ENCODE results near the gene USP47.

Gene USP47

GRCh38 chr11:11995601-11996000 lies 153.8 kb downstream of the USP47 start:
- H3K14ac ChIP-seq (ENCODE audit: low read length), result no peak overlapping the region
- H3K4me2 ChIP-seq (ENCODE audit: insufficient read depth, low read length, poor library complexity, severe bottlenecking), result no peak overlapping the region
- H2BK5ac ChIP-seq (ENCODE audit: low read length), result no peak overlapping the region
- no peak overlapping the region for H4K91ac ChIP-seq (ENCODE audit: low read depth, low read length, poor library complexity)
- no peak overlapping the region for H3K9ac ChIP-seq (ENCODE audit: low read depth, low read length, poor library complexity)
- peaks cover 0 to 9% of the 10 kb centered on the region in 2 donors for H3K36me3 ChIP-seq (replicated peaks in 1 of 2; ENCODE audit: control insufficient read depth in 2 of 2, insufficient read depth in 2 of 2, low read length in 2 of 2)
- H3K4ac ChIP-seq (ENCODE audit: low read length), result no peak overlapping the region
- no peak overlapping the region for H2AK5ac ChIP-seq (ENCODE audit: low read depth, low read length)
- H3K9me3 ChIP-seq (replicated peaks in 1 of 2; ENCODE audit: control insufficient read depth in 2 of 2, insufficient read depth in 1 of 2, low read depth in 1 of 2, low read length in 2 of 2), result no peaks in the 10 kb centered on the region
- DNase-seq (ENCODE audit: low spot score), result no peak
- no peak overlapping the region for H3K23ac ChIP-seq (ENCODE audit: low read depth, low read length, poor library complexity)
- no peak overlapping the region for H2AFZ ChIP-seq (ENCODE audit: low read length)
- H4K8ac ChIP-seq (ENCODE audit: low read depth, low read length), result no peak overlapping the region
- no peak overlapping the region for H2BK120ac ChIP-seq (ENCODE audit: low read depth, low read length)
- H2BK12ac ChIP-seq (ENCODE audit: low read length), result no peak overlapping the region
- H3K4me1 ChIP-seq (ENCODE audit: control insufficient read depth in 2 of 2, insufficient read depth in 1 of 2, low read depth in 1 of 2, low read length in 2 of 2), result peaks cover 6 to 7% of the 10 kb centered on the region in 2 donors
- H3K79me1 ChIP-seq (ENCODE audit: low read depth, low read length), result no peaks in the 10 kb centered on the region
- no CpG with 5 or more reads among the region's 6 CpGs for WGBS, 2 donors (ENCODE audit: extremely low coverage in 2 of 2, insufficient read length in 2 of 2, insufficient replicate concordance in 1 of 2)
- no peaks in the 10 kb centered on the region for H3K27me3 ChIP-seq (ENCODE audit: control insufficient read depth in 3 of 3, insufficient read depth in 3 of 3, low read depth in 1 of 3, low read length in 3 of 3)
- no peak overlapping the region for H3K4me3 ChIP-seq (ENCODE audit: low read length in 2 of 2)
- H3K18ac ChIP-seq (ENCODE audit: low read length), result no peak overlapping the region
- H3K27ac ChIP-seq (replicated peaks; ENCODE audit: low read length), result no peak overlapping the region
- H2BK15ac ChIP-seq (ENCODE audit: low read length), result no peak overlapping the region

DNA sequence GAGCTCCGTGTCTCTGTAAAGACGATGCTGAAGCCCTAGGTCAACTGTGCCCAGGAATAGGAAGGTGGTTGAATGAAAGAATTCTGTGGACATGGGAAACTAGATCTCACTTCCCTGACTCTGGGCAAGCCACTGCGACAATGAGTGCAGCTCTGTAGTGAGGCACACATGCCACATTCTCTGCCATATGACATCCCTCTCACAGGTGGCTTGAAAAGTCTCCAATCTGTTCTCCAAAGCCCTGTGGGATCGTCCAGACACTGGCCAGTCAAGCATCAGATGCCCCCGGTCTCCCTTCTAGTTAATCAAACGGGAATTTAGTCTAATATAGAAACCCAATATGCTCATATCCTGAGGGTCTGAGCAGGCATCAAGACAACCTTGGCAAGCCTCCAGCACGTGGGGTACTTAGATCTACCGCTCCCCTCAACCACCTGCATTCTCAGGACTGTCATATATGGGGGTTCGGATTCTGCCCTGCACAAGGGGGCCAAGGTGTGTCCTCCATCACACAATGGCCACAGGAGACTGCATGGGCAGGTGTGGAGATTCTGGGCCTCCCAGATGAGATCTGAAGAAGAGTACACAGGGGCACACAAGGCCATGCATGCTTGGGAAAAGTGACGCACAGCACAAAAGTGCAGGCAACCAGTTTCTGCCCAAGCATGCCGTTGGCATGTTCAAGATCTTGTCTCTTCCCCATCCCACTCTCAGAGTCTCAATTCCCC lies 154.7 kb downstream of the USP47 start:
- Histone ChIP-seq H2AK5ac (ENCODE audit: low read depth, low read length) (no peak overlapping the region), H3K18ac (ENCODE audit: low read length) (peak overlapping the region; percentile 29), H3K9me3 (replicated peaks in 1 of 2; ENCODE audit: control insufficient read depth in 2 of 2, insufficient read depth in 1 of 2, low read depth in 1 of 2, low read length in 2 of 2) (no peaks in the 10 kb centered on the region), H4K91ac (ENCODE audit: low read depth, low read length, poor library complexity) (no peak overlapping the region), H2BK5ac (ENCODE audit: low read length) (no peak overlapping the region), H3K27me3 (ENCODE audit: control insufficient read depth in 3 of 3, insufficient read depth in 3 of 3, low read depth in 1 of 3, low read length in 3 of 3) (no peaks in the 10 kb centered on the region), H3K27ac (replicated peaks; ENCODE audit: low read length) (no peak overlapping the region), H3K36me3 (replicated peaks in 1 of 2; ENCODE audit: control insufficient read depth in 2 of 2, insufficient read depth in 2 of 2, low read length in 2 of 2) (peaks cover 9 to 14% of the 10 kb centered on the region in 2 donors), H4K8ac (ENCODE audit: low read depth, low read length) (no peak overlapping the region), H2BK12ac (ENCODE audit: low read length) (no peak overlapping the region), H2BK15ac (ENCODE audit: low read length) (no peak overlapping the region), H2AFZ (ENCODE audit: low read length) (no peak overlapping the region), H3K79me1 (ENCODE audit: low read depth, low read length) (no peaks in the 10 kb centered on the region), H3K9ac (ENCODE audit: low read depth, low read length, poor library complexity) (no peak overlapping the region), H3K4me3 (ENCODE audit: low read length in 2 of 2) (no peak overlapping the region), H3K4ac (ENCODE audit: low read length) (no peak overlapping the region), H3K4me1 (ENCODE audit: control insufficient read depth in 2 of 2, insufficient read depth in 1 of 2, low read depth in 1 of 2, low read length in 2 of 2) (peaks cover 6 to 9% of the 10 kb centered on the region in 2 donors), H3K23ac (ENCODE audit: low read depth, low read length, poor library complexity) (peak overlapping the region; percentile 59), H2BK120ac (ENCODE audit: low read depth, low read length) (no peak overlapping the region), H3K14ac (ENCODE audit: low read length) (no peak overlapping the region), H3K4me2 (ENCODE audit: insufficient read depth, low read length, poor library complexity, severe bottlenecking) (no peak overlapping the region)
- WGBS, 2 donors (ENCODE audit: extremely low coverage in 2 of 2, insufficient read length in 2 of 2, insufficient replicate concordance in 1 of 2), result no CpG with 5 or more reads among the region's 11 CpGs
- no peak for DNase-seq (ENCODE audit: low spot score)

- peak overlapping the region; percentile 59 for H3K23ac ChIP-seq (ENCODE audit: low read depth, low read length, poor library complexity)
- H3K9me3 ChIP-seq (replicated peaks in 1 of 2; ENCODE audit: control insufficient read depth in 2 of 2, insufficient read depth in 1 of 2, low read depth in 1 of 2, low read length in 2 of 2), result no peaks in the 10 kb centered on the region
- no peak overlapping the region for H2BK15ac ChIP-seq (ENCODE audit: low read length)
- H3K27me3 ChIP-seq (ENCODE audit: control insufficient read depth in 3 of 3, insufficient read depth in 3 of 3, low read depth in 1 of 3, low read length in 3 of 3), result no peaks in the 10 kb centered on the region
- H3K9ac ChIP-seq (ENCODE audit: low read depth, low read length, poor library complexity), result no peak overlapping the region
- H4K8ac ChIP-seq (ENCODE audit: low read depth, low read length), result no peak overlapping the region
- no peak for DNase-seq (ENCODE audit: low spot score)
- H3K4me3 ChIP-seq (ENCODE audit: low read length in 2 of 2), result no peak overlapping the region
- H2BK12ac ChIP-seq (ENCODE audit: low read length), result no peak overlapping the region
- no CpG with 5 or more reads among the region's 3 CpGs for WGBS, 2 donors (ENCODE audit: extremely low coverage in 2 of 2, insufficient read length in 2 of 2, insufficient replicate concordance in 1 of 2)
- no peak overlapping the region for H2AFZ ChIP-seq (ENCODE audit: low read length)
- H4K91ac ChIP-seq (ENCODE audit: low read depth, low read length, poor library complexity), result no peak overlapping the region
- H3K4ac ChIP-seq (ENCODE audit: low read length), result no peak overlapping the region
- no peak overlapping the region for H3K4me2 ChIP-seq (ENCODE audit: insufficient read depth, low read length, poor library complexity, severe bottlenecking)
- peaks cover 6 to 9% of the 10 kb centered on the region in 2 donors for H3K4me1 ChIP-seq (ENCODE audit: control insufficient read depth in 2 of 2, insufficient read depth in 1 of 2, low read depth in 1 of 2, low read length in 2 of 2)
- H3K27ac ChIP-seq (replicated peaks; ENCODE audit: low read length), result no peak overlapping the region
- H2BK120ac ChIP-seq (ENCODE audit: low read depth, low read length), result no peak overlapping the region
- peaks cover 10 to 15% of the 10 kb centered on the region in 2 donors for H3K36me3 ChIP-seq (replicated peaks in 1 of 2; ENCODE audit: control insufficient read depth in 2 of 2, insufficient read depth in 2 of 2, low read length in 2 of 2)
- H3K79me1 ChIP-seq (ENCODE audit: low read depth, low read length), result no peaks in the 10 kb centered on the region
- no peak overlapping the region for H3K14ac ChIP-seq (ENCODE audit: low read length)
- H2AK5ac ChIP-seq (ENCODE audit: low read depth, low read length), result no peak overlapping the region
- peak overlapping the region; percentile 29 for H3K18ac ChIP-seq (ENCODE audit: low read length)
- no peak overlapping the region for H2BK5ac ChIP-seq (ENCODE audit: low read length)
These were observed 155.2 kb downstream of the USP47 start for GRCh38 chr11:11997049-11997322.

DNA sequence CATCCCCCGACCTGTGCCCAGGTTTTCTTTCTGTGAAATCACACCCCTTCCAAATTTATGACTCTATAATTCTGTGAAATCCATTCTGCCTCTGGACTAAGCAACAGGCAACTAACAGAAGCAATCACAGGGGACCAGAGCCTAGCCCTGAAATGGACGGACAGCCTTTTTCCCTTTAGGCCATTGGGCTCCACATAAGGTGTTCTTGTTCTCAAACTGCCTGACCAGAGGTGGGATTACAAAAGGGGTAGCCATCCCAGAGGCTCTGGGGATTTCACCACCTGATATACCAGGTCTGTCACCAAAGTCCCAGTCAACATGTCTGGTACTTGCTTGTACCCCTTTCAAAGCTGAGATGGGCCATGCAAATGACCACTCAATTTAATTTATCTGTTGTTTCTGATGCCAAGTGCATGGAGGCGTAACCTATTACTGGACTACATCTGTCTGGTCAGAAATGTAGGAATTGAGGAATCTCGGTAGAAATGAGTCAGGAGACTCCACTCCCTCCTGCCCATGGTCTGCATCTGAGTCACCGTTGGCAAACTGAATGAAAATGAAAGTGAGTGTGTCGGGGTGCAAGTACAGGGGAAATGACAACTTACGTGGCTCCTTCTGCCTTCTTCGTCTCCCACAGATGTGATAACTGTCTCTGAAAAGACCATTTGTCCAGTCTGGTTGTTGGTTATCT lies 156.5 kb downstream of the USP47 start:
- no peaks in the 10 kb centered on the region for H3K27me3 ChIP-seq (ENCODE audit: control insufficient read depth in 3 of 3, insufficient read depth in 3 of 3, low read depth in 1 of 3, low read length in 3 of 3)
- no peak overlapping the region for H4K91ac ChIP-seq (ENCODE audit: low read depth, low read length, poor library complexity)
- H4K8ac ChIP-seq (ENCODE audit: low read depth, low read length), result no peak overlapping the region
- H2AFZ ChIP-seq (ENCODE audit: low read length), result no peak overlapping the region
- H3K14ac ChIP-seq (ENCODE audit: low read length), result no peak overlapping the region
- no peak for DNase-seq (ENCODE audit: low spot score)
- no peaks in the 10 kb centered on the region for H3K9me3 ChIP-seq (replicated peaks in 1 of 2; ENCODE audit: control insufficient read depth in 2 of 2, insufficient read depth in 1 of 2, low read depth in 1 of 2, low read length in 2 of 2)
- no peak overlapping the region for H3K27ac ChIP-seq (replicated peaks; ENCODE audit: low read length)
- H3K4me1 ChIP-seq (ENCODE audit: control insufficient read depth in 2 of 2, insufficient read depth in 1 of 2, low read depth in 1 of 2, low read length in 2 of 2), result peaks cover 6 to 9% of the 10 kb centered on the region in 2 donors
- no peak overlapping the region for H2BK15ac ChIP-seq (ENCODE audit: low read length)
- no peak overlapping the region for H3K4ac ChIP-seq (ENCODE audit: low read length)
- H2BK5ac ChIP-seq (ENCODE audit: low read length), result no peak overlapping the region
- H2BK12ac ChIP-seq (ENCODE audit: low read length), result no peak overlapping the region
- no peak overlapping the region for H3K23ac ChIP-seq (ENCODE audit: low read depth, low read length, poor library complexity)
- H3K18ac ChIP-seq (ENCODE audit: low read length), result no peak overlapping the region
- H3K4me2 ChIP-seq (ENCODE audit: insufficient read depth, low read length, poor library complexity, severe bottlenecking), result no peak overlapping the region
- H2AK5ac ChIP-seq (ENCODE audit: low read depth, low read length), result no peak overlapping the region
- H3K4me3 ChIP-seq (ENCODE audit: low read length in 2 of 2), result no peak overlapping the region
- no peaks in the 10 kb centered on the region for H3K79me1 ChIP-seq (ENCODE audit: low read depth, low read length)
- no CpG with 5 or more reads among the region's 8 CpGs for WGBS, 2 donors (ENCODE audit: extremely low coverage in 2 of 2, insufficient read length in 2 of 2, insufficient replicate concordance in 1 of 2)
- H3K9ac ChIP-seq (ENCODE audit: low read depth, low read length, poor library complexity), result no peak overlapping the region
- no peak overlapping the region for H2BK120ac ChIP-seq (ENCODE audit: low read depth, low read length)
- H3K36me3 ChIP-seq (replicated peaks in 1 of 2; ENCODE audit: control insufficient read depth in 2 of 2, insufficient read depth in 2 of 2, low read length in 2 of 2), result peaks cover 13 to 16% of the 10 kb centered on the region in 2 donors

Data from neuronal stem cell (in vitro differentiated cells).